NCI-H526 (cell line): ENCODE measurements around the gene MCF2.

Experiments
- DNase-seq, 2 experiments: peaks; one replicate each; lab custom pipeline; 2025; lab: John Stamatoyannopoulos, UW

Gene MCF2

GRCh38 chrX:139585613-139586012 lies 122.4 kb downstream of the MCF2 start:
- peak in 1 of 2 experiments; percentile 1 for DNase-seq

GRCh38 chrX:139581068-139581467 lies 126.9 kb downstream of the MCF2 start:
- DNase-seq, result no peak

- no peak for DNase-seq
These were observed 141.0 kb downstream of the MCF2 start for GRCh38 chrX:139566981-139567380.

- DNase-seq, result no peak
These were observed 144.7 kb downstream of the MCF2 start for GRCh38 chrX:139563251-139563650.

GRCh38 chrX:139560221-139560620 lies 147.7 kb downstream of the MCF2 start:
- no peak for DNase-seq

- DNase-seq, result peak; percentile 17 to 70
These were observed 148.5 kb downstream of the MCF2 start for GRCh38 chrX:139559383-139560042.

GRCh38 chrX:139554991-139555675 lies 152.8 kb downstream of the MCF2 start:
- DNase-seq, result no peak

GRCh38 chrX:139554376-139554775 lies 153.6 kb downstream of the MCF2 start:
- DNase-seq, result no peak

- no peak for DNase-seq
These were observed 163.4 kb downstream of the MCF2 start for GRCh38 chrX:139544591-139544990.

- no peak for DNase-seq
These were observed 164.0 kb downstream of the MCF2 start for GRCh38 chrX:139543920-139544319.

- DNase-seq, result no peak
These were observed 165.3 kb downstream of the MCF2 start for GRCh38 chrX:139542652-139543051.

GRCh38 chrX:139538907-139539790 lies 168.8 kb downstream of the MCF2 start:
- no peak for DNase-seq

GRCh38 chrX:139533444-139533843 lies 174.5 kb downstream of the MCF2 start:
- DNase-seq, result no peak

- no peak for DNase-seq
These were observed 175.1 kb downstream of the MCF2 start for GRCh38 chrX:139532834-139533233.
